Measurements from ENCODE around the gene EXOC3. TPM values are rescaled to one million over a fixed set of nuclear protein-coding genes. Genes with fewer than 3 reads are reported as not detected.

Gene EXOC3
- total and polyA plus RNA-seq, 2 of the 8 experiments (the other 6 are each of a cell fraction or from before 2014, with no cell fraction given), result 14.4 to 30.0 TPM

DNA sequence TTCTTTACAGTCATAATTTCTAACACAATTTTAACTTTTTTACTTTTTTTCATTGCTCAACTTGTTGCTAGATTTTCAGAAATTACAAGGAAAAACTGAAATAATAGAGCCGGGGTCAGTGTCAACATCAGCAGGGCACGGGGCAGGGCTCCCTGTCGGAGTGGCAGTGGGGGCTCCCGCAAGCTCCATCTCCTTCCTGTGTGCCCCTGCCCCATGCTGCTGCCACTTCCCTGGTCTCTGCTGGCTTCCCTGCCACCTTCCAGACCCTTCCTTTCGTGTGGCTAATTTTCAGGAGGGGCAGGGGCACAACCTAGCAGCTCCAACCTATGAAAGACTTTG lies 1.0 kb upstream of the EXOC3 start (continued):
- TF ChIP-seq, protein P1, sequence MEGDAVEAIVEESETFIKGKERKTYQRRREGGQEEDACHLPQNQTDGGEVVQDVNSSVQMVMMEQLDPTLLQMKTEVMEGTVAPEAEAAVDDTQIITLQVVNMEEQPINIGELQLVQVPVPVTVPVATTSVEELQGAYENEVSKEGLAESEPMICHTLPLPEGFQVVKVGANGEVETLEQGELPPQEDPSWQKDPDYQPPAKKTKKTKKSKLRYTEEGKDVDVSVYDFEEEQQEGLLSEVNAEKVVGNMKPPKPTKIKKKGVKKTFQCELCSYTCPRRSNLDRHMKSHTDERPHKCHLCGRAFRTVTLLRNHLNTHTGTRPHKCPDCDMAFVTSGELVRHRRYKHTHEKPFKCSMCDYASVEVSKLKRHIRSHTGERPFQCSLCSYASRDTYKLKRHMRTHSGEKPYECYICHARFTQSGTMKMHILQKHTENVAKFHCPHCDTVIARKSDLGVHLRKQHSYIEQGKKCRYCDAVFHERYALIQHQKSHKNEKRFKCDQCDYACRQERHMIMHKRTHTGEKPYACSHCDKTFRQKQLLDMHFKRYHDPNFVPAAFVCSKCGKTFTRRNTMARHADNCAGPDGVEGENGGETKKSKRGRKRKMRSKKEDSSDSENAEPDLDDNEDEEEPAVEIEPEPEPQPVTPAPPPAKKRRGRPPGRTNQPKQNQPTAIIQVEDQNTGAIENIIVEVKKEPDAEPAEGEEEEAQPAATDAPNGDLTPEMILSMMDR (IDR thresholded peaks at IDR 0.05; ENCODE audit: control extremely low read depth in 1 of 3, insufficient read depth in 1 of 3, low read depth in 1 of 3, low read length in 3 of 3), result no peak
